ENCODE results near the gene MRPL52.
A peak's percentile ranks its signal among the peaks of the same experiment; 100 is the strongest.
"Not testable (repeated sequence)": the region's sequence is repeated elsewhere in the genome, so short reads cannot be mapped to it uniquely, and the experiment has no call there.

Gene MRPL52

DNA sequence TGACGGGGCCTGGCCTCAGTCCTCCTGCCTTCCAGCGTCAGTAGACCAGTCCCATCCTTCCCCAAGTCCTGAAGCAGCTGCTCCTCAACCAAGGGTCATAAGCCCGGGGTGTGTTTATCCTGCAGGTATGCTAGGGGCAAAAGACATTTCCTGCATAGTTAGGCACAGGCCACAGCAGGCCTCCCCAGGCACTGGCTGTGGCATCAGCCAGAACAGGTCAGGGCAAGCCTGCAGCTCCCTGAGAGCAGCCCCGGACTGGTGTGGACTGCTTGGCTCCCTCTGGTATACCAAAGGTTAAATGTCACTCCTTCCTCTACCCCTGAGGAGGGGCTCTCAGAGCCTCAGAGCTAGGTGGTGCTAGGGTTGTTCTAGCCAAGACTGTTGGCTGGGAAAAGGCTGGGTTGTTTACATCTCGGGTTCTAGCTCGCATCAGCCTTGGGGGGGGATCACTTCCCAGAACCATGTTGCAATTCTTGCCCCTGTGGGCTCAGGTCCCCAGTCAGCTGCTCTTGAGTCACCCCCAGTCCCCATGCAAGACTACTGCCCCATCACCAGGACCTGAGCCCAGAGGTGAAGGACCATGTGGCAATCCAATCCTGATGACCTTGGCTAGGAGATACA is 9.6 kb downstream of the MRPL52 start:
- no peak for DNase-seq

DNA sequence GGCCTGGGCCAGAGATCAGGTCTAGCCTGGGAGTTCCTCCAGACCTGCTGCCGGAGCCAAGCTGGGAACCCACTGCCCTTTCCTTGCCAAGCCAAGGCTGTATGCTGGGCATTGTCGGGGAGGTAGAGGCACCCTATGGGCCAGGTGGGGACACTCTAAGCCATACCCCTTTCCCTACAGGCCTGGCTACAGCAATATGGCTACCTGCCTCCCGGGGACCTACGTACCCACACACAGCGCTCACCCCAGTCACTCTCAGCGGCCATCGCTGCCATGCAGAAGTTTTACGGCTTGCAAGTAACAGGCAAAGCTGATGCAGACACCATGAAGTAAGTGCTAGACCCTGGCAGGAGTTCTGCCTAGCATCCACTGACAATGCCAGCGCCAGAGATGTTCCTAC is 11.6 kb downstream of the MRPL52 start:
- no peak for DNase-seq

- no peak for DNase-seq
These were observed 12.1 kb downstream of the MRPL52 start for GRCh38 chr14:22841769-22842168.

DNA sequence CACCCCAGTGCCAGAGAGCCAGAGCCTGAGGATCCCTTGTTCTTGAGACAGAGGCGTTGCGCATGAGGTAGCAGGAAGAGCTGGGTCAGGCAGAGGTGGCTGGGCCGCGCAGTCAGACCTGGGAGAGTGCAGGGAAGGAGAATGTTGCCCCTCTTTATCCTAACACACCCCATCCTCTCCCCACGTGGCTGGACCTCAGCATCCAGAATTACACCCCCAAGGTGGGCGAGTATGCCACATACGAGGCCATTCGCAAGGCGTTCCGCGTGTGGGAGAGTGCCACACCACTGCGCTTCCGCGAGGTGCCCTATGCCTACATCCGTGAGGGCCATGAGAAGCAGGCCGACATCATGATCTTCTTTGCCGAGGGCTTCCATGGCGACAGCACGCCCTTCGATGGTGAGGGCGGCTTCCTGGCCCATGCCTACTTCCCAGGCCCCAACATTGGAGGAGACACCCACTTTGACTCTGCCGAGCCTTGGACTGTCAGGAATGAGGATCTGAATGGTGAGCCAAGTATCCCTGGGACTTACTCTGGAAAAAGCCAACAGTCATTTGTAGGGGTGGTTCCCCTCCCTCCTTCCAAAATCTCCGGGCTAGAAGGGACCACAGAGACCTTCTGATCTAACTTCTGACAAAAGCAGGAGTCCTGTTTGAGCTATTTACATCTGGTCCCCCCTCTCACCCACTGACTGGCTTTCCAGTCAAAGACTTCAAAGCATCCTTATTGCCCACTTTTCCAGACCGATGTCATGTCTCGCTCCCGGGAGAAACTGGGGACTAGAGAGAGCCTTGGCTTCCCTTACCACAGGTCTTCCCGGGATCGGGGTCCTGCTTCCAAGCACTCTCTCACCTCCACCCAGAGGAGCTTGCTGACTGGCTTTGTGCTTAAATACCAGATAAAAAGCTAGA is 12.8 kb downstream of the MRPL52 start:
- DNase-seq = no peak

DNA sequence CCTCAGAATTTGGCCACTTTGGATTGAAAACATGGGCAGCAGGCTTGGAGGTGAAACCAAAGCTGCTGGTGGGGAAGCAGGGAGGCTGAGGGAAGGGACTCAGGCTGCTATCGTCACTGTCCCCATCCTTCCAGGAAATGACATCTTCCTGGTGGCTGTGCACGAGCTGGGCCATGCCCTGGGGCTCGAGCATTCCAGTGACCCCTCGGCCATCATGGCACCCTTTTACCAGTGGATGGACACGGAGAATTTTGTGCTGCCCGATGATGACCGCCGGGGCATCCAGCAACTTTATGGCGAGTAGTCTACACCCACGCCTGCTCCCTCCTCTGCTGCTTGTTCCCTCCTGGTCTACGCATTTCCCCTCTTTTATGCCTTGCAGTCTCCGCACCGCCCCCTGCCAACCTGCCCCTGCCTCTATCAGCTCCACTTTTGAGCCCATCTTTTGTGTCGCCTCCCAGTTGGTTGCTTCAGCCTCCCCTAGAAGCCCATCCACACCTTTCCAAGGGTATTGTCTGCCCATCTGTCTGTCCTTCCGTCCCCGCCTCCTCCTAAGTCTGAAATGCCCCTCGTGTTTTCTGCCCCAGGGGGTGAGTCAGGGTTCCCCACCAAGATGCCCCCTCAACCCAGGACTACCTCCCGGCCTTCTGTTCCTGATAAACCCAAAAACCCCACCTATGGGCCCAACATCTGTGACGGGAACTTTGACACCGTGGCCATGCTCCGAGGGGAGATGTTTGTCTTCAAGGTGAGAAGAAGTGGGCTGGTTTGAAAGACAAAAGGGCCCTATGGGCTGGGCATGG is 13.6 kb downstream of the MRPL52 start:
- DNase-seq = no peak

DNA sequence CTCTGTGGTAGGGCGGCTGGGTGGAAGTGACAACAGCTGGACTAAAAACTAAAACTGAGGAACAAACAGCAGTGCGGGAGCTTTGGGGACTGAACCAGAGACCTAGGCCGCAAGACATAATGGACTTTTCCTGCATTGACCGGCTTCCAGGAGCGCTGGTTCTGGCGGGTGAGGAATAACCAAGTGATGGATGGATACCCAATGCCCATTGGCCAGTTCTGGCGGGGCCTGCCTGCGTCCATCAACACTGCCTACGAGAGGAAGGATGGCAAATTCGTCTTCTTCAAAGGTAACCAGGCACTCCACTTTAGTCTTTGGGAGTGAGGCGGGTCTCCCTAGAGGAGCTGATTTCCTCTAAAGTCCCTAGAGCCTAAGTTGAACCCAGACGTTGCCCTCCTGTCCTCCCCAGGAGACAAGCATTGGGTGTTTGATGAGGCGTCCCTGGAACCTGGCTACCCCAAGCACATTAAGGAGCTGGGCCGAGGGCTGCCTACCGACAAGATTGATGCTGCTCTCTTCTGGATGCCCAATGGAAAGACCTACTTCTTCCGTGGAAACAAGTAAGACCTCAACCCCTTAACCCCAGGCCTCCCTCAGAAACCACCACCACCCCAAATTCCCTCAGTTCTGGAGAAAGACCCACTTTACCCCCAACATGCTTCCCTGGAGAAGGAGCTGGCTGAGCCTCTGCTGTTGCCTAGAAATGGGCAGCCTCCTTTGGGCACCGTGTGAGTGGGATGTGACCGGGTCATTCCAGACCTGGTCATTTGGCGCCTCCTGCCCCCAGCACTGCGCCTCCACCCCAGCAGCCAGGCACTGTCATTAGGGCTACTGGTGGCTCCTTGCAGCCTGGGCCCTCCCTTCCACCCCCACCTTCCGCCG is 14.8 kb downstream of the MRPL52 start:
- DNase-seq = no peak

DNA sequence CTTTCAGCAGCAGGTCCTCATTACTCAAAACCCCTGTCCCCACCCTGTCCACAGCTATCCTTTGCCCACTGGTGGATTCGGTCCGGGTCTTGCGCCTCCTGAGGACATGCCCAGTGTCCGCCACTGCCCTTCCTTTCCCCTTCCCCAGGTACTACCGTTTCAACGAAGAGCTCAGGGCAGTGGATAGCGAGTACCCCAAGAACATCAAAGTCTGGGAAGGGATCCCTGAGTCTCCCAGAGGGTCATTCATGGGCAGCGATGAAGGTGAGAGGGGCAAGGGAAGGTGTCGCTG is 15.4 kb downstream of the MRPL52 start:
- DNase-seq = no peak

DNA sequence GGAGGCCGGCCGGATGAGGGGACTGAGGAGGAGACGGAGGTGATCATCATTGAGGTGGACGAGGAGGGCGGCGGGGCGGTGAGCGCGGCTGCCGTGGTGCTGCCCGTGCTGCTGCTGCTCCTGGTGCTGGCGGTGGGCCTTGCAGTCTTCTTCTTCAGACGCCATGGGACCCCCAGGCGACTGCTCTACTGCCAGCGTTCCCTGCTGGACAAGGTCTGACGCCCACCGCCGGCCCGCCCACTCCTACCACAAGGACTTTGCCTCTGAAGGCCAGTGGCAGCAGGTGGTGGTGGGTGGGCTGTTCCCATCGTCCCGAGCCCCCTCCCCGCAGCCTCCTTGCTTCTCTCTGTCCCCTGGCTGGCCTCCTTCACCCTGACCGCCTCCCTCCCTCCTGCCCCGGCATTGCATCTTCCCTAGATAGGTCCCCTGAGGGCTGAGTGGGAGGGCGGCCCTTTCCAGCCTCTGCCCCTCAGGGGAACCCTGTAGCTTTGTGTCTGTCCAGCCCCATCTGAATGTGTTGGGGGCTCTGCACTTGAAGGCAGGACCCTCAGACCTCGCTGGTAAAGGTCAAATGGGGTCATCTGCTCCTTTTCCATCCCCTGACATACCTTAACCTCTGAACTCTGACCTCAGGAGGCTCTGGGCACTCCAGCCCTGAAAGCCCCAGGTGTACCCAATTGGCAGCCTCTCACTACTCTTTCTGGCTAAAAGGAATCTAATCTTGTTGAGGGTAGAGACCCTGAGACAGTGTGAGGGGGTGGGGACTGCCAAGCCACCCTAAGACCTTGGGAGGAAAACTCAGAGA is 16.3 kb downstream of the MRPL52 start:
- DNase-seq = no peak

- DNase-seq = no peak
These were observed 17.2 kb downstream of the MRPL52 start for GRCh38 chr14:22846811-22847307.

- no peak for DNase-seq
These were observed 18.1 kb downstream of the MRPL52 start for GRCh38 chr14:22847661-22848341.

GRCh38 chr14:22848351-22849164 is 18.9 kb downstream of the MRPL52 start:
- no peak for DNase-seq

DNA sequence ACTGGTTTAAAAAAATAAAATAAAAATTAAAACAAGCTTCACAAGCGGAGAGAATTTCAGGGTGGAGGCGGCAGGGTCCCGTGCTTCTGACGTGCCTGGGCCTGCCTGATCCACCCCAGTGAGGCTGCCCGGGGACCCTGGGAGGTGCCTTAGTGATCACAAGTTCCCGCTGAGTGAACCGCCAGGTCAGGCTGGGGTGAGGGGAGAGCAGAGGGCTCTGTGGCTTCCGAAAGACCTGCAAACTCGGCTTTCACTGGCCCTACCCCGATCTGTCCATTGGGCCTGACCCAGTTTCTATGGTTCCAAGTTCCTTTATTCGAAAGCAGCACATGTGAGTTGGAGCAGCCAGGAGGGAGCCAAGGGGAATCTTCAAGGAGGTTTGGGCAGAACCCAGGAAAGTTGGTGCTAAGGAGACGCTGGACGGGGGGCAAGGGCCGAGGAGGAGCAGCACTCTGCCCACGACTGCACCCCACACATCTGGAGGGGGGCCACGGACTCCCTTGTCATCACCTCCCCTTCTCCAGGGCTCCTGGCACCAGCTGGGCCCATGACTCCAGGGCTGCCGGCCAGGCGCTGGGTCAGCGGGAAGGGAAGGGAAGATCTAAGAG is 19.6 kb downstream of the MRPL52 start:
- no peak for DNase-seq

- DNase-seq = peak; percentile 40 to 54
These were observed 21.5 kb downstream of the MRPL52 start for GRCh38 chr14:22850944-22851764.

DNA sequence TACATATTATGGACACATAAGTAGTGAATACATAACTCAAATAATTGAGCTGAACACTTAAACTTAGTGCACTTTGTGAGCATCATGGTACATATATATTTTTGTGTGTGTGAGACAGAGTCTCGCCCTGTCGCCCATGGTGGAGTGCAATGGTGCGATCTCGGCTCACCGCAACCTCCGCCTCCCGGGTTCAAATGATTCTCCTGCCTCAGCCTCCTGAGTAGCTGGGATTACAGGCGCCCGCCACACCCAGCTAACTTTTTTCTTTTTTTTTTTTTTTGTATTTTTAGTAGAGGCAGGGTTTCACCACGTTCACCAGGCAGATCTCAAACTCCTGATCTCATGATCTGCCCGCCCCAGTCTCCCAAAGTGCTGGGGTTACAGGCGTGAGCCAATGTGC is 22.5 kb downstream of the MRPL52 start:
- DNase-seq = not testable (repeated sequence)

DNA sequence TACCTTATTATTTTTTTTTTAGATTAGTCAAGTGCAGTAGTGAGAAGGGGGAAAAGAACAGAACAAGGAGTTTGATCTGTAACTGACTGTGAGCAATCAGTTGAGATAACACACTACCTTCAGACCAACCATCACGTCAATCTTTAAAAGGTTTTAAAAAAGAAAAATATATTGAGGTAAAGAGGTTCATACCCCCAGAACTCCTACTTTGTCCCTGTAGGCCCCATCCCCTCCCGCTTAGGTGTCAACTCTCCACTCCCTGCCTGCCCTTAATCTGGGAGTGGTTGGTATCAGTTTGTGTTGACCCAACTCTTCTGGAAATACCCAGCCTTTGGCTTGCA is 22.9 kb downstream of the MRPL52 start:
- DNase-seq = no peak

DNA sequence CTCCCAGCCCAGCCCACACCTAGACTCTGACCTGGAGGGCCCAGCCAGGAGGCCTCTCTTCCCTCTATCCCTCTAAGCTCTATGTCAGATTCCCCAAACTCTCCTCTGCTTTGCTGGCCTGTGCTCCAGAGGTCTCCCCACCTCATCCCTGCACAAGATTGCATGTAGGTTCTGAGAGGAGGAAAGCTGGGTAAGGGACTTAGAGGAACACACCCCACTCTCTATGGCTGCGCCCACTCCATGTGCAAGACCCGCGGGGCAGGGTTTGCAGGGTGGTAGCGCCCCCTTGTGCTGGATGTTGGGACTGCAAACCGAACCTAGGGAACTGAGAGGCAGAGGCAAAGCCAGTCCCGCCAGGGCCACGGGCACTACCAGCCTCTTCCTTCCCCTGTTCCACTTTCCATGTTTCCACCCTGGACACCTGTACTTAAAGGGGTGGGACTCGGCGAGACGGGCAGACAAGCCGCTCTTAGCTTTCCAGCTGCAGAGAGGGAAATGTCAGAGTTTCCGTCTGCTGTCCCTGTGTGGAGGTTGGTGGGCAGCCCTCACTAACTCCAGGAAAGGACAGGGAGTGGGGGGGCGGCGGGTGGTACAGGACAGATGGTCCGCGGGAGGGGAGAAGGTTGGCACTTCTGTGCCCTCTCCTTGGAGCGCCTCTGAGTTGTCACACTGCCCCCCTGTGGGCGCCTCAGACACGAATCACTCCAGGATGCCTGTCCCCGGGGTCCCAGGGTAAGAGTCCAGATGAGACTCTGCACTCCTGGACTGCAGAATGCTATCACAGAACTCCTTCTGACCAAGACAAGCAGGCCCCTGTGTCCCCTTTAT is 23.5 kb downstream of the MRPL52 start:
- DNase-seq = peak; percentile 98 to 99

DNA sequence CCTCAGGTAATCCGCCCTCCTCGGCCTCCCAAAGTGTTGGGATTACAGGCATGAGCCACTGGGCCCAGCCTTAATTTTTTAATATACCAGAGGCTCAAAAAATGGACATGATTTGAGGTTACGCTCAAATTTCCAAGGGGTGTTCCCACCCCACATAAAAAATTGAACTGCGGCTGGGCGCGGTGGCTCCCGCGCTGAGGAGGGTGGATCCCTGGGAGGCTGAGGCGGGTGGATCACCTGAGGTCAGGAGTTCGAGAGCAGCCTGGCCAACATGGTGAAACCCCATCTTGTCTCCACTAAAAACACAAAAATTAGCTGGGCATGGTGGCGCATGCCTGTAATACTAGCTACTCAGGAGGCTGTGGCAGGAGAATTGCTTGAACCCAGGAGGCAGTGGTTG is 24.6 kb downstream of the MRPL52 start:
- not testable (repeated sequence) for DNase-seq

Data from activated CD4-positive, alpha-beta T cell treated with anti-CD3 and anti-CD28 coated beads, Interleukin-2, amount 50 U/mL, for 48 hours (primary cell).